Sciatic nerve (tissue), 2 donors: ENCODE data around the gene SAMD11. TPM values are rescaled to one million over a fixed set of nuclear protein-coding genes. Genes with fewer than 3 reads are reported as not detected.

Experiments
- ATAC-seq: fragments of 200-7000 bp; cut with Tn5 transposase; one replicate; pipeline ENCODE4 v1.9.1; 2020; ENCODE audit warnings: mild to moderate bottlenecking, moderate library complexity
- DNase-seq: peaks from one replicate; pipeline ENCODE4 v3.0.0-alpha.2; 2020; ENCODE audit warnings: low spot score
- intact Hi-C: fragments of 100-400 bp; cut with DNase I; formaldehyde crosslinking; loops from one replicate; pipeline ENCODE4 v1.14.2; 2022
- total RNA-seq: library from RNA; stranded (reverse); fragmentation: NEBNext Ultra II Directional; extraction: Animal tissue kit (Norgen Biotek cat#: 25700); gene quantifications from one replicate; pipeline ENCODE4 v1.2.1, GENCODE V29; 2021
- donor health status: DM: no; HTN: no; CAD: no.
- donor health status: DM: no; HTN: no; CAD: no.

SAMD11 gene
- total RNA-seq, 1 donor from 2014 or later: 6.4 TPM

DNA sequence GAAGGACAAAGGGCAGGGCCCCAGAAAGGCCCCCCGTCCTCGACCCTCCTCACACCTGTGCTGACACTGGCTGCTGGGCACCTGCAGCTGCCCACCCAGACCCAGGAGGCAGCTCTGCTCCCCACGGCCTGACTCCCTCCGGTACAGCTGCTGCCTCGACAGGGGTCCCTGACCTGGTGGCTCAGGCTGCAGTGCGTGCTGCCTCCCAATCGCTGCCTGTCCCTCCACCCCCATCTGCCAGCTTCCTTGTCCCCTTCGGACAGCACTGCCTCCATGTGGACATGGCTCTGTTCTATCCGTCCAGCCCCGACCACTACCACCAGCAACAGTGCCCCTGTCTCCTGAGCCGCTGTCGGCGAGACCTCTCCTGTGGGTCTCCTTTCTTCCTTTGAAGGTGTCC, 31.2 kb downstream of the SAMD11 start:
- intact Hi-C loops: no loop called here
- ATAC-seq (no peak), DNase-seq (no peak)

DNA sequence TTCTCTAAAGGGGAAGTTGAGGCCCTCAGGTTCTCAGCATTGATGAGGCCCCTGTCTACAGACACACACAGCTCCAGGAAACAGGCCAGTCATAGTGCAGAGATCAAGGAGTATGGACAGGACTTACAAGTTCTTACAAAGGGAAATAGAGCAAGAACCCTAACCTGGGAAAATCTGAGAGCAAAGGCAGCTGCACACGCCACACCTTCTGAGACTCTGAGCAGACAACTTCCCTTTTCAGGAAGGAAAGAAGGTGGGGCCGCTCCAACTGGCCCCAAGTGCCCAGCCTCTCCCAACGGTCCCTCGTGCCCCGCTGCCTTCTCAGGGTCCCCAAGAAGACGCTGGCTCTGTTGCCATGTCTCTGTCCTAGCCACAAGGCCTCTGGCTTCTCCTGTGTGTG, 31.8 kb downstream of the SAMD11 start:
- ATAC-seq (no peak), DNase-seq (no peak)
- intact Hi-C loops: no loop called here

DNA sequence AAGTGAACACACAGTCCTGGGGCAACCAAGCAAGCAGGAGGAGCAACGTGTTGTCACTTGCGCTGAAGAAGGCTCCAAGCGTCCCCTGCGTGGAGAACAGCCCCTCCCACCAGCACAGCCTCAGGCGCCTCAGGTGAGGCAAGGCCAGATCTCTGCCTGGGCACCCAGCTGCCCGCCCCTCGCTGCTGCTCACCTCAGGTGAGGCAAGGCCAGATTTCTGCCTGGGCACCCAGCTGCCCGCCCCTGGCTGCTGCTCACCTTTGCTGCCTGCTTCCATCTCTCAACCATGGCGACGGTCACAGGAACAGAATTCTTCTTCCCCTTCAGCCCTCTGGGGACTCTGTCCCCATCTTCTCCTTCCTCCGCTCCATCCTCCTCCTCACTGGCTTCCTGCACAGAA, 32.9 kb downstream of the SAMD11 start:
- ATAC-seq: no peak
- intact Hi-C loops: no loop called here
- DNase-seq: no peak

DNA sequence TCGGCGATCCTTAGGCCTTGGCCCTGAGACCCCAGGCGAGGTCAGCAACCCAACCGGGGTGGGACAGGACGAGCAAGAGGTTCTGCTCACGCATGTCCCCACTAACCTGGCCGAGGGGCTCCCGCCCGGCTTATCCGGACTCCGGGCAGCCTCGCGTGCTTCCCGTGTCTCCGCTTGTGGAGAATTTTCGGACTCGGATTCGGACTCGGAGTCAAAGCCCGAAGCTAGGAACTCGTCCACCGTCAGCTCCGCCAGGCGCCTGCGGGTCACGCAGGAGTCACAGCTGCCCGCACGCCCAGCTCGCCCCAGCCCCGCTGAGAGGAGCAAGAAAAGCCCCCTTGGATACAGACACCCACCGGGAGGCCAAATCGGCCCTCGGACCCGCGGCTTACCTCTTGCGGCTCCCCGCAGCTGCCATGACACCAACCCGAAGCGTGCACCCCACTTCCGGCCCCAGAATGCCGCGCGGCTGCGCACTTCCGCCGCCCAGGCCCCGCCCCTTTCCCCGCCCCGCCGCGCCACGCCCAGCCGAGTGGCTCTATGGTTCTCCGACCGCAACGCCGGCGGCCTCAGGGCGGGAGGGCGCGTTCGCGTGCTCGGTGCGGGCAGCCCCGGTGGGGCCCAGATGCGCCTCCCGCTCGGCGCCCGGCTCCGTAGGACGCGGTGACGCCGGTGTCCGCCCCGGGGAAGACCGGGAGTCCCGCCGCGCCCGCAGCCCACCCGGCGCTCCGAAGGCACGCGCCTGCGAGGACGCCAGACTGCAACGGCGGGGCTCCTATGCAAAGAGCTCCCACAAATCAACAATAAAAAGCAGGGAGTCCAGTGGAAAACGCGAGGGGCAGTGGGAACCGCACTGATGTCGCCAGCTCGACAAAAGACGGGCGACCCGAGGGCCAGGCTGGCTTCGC, 35.4 kb downstream of the SAMD11 start, which contains the start of gene NOC2L:
Gene NOC2L, minus strand, starts transcription at position 434 of the 908 bp plus-strand sequence. Its CDS starts 16 bp downstream, at position 418.
- peak; percentile 97 for ATAC-seq
- intact Hi-C loops: no loop called here

DNA sequence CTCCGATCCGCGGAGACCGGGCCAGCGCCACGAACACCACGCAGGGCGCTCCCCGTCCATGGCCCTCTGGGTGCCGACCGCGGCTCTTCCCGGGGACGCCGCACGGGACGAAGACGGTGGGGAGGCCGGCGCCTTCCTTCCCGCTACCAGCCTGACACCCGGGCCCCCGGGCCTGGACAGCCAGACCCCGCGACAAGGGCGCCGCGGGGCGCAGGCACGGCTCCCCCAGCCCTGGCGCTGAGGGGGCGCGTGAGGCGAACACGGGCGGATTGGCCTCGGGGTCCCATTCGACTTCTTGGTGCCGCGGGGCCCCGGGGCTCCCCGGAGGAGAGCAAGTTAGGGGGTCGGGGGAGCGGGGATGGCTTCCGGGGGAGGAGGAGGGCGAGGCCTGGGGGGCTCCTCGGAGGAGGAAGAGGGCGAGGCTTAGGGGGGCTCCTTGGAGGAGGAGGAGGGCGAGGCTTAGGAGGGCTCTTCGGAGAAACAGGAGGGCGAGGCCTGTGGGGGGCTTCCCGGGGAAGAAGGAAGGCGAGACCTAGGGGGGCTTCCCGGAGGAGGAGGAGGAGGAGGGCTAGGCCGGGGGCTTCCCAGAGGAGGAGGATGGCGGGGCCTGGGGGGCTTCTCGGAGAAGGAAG, 36.1 kb downstream of the SAMD11 start:
- DNase-seq (no peak), ATAC-seq (no peak)
- intact Hi-C loops: no loop called here

More for the DNA sequence above, 35.4 kb downstream of the SAMD11 start, which contains the start of gene NOC2L:
- peak; percentile 97 for DNase-seq

DNA sequence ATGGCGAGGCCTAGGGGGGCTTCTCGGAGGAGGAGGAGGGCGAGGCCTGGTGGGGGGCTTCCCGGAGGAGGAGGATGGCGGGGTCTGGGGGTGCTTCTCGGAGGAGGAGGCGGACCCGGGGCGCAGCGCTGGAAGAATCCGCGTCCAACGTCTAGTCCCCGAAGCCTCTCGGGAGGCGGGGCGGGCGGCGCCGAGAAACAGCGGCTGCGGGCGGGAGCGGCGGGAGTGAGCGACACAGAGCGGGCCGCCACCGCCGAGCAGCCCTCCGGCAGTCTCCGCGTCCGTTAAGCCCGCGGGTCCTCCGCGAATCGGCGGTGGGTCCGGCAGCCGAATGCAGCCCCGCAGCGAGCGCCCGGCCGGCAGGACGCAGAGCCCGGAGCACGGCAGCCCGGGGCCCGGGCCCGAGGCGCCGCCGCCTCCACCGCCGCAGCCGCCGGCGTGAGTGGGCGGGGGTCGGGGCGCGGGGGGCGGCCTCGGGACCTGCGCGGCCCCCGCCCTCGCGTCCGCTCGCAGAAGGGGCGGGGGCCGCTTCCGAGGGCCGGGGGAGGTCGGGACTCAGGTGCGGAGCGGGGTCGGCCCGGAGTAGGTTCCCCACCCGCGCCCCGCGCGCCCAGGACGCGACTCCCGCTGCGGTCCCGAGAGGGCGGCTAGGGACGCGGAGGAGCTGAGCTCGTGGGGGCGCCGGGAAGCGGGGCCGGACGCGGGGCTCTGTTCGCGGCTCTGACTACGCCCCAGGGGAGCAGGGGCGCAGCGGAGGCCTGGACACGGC, 36.8 kb downstream of the SAMD11 start, which contains the start of gene KLHL17:
Gene KLHL17, plus strand, starts transcription at position 222 of the 769 bp plus-strand sequence. Its CDS starts 110 bp downstream, at position 332.
- DNase-seq (peak; percentile 85), ATAC-seq (peak; percentile 35)
- intact Hi-C loops: no loop called here

DNA sequence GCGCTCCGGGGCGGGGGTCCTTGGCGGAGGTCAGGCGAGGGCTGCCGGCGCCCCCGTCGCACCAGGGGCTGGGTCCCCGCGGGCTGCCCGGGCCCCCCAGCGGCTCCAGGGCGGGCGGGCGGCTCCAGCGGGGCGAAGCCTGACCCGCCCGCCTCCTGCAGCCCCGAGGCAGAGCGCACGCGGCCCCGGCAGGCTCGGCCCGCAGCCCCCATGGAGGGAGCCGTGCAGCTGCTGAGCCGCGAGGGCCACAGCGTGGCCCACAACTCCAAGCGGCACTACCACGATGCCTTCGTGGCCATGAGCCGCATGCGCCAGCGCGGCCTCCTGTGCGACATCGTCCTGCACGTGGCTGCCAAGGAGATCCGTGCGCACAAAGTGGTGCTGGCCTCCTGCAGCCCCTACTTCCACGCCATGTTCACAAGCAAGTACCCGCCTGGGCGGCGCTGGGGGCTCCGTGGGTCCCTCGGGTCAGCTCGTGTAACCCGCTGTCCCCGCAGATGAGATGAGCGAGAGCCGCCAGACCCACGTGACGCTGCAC, 37.5 kb downstream of the SAMD11 start:
- no peak for DNase-seq
- no peak for ATAC-seq
- intact Hi-C loops: no loop called here

DNA sequence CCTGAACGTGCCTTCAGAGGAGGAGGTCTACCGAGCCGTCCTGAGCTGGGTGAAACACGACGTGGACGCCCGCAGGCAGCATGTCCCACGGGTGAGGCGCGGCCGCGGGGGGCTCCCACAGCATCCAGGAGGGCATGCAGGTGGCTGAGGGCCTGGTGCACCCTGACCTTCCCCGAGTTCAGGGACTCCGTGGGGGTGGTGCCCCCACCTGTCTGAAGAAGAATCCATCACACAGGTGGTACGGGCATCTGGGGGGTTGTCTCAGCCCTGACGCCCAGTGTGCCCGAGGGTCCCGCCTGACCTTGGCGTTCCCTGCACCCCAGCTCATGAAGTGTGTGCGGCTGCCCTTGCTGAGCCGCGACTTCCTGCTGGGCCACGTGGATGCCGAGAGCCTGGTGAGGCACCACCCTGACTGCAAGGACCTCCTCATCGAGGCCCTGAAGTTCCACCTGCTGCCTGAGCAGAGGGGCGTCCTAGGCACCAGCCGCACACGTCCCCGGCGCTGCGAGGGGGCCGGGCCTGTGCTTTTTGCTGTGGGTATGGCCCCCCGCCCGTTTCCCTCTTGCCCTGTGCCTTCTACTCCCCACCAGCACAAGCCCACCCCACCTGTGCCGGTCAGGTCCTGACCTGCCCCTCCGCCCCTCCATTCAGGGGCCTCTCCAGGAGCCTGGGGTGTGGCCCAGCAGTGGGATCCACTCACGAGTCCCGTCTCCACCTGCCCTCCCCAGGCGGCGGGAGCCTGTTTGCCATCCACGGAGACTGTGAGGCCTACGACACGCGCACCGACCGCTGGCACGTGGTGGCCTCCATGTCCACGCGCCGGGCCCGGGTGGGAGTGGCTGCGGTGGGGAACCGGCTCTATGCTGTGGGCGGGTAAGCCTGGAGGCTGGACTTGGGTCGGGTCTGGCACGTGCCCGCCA, 38.9 kb downstream of the SAMD11 start:
- ATAC-seq (no peak), DNase-seq (no peak)
- intact Hi-C loops: no loop called here

DNA sequence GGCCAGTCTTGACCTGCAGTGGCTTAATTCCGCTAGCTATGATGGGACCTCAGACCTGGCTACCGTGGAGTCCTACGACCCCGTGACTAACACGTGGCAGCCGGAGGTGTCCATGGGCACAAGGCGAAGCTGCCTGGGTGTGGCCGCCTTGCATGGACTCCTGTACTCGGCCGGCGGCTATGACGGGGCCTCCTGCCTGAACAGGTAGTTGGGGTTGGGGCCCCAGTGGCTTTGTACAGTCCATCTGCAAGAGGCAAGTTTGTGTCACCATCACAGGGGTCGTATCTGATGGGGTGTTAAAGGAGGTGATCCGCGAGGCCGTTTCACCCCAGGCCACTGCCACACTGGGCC, 39.6 kb downstream of the SAMD11 start:
- no peak for DNase-seq
- intact Hi-C loops: no loop called here
- ATAC-seq: no peak

DNA sequence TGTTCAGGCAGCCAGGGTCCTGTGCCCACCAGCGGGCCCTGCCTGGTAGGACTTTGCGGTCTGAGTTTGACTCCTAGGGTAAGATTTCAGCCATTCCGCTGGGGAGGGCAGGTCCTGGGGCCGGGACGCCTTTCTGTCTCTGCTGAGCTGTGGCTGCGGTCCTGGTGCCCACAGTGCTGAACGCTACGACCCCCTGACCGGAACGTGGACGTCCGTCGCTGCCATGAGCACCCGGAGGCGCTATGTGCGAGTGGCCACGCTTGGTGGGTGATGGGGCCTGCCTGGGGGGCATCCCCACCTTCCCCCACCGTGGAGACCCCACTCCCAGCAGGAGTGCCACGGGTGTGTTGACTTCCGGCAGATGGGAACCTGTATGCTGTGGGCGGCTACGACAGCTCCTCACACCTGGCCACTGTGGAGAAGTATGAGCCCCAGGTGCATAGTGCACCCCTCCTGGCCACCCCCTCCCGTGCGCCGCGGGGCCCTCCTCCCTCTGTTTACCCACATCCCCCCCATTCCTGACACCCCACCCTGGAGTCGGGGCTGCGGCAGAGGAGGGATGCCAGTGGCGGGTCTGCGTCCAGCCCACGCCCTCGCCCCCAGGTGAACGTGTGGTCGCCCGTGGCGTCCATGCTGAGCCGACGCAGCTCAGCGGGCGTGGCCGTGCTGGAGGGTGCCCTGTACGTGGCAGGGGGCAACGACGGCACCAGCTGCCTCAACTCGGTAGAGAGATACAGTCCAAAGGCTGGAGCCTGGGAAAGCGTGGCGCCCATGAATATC, 40.2 kb downstream of the SAMD11 start:
- DNase-seq (no peak), ATAC-seq (no peak)
- intact Hi-C loops: no loop called here

DNA sequence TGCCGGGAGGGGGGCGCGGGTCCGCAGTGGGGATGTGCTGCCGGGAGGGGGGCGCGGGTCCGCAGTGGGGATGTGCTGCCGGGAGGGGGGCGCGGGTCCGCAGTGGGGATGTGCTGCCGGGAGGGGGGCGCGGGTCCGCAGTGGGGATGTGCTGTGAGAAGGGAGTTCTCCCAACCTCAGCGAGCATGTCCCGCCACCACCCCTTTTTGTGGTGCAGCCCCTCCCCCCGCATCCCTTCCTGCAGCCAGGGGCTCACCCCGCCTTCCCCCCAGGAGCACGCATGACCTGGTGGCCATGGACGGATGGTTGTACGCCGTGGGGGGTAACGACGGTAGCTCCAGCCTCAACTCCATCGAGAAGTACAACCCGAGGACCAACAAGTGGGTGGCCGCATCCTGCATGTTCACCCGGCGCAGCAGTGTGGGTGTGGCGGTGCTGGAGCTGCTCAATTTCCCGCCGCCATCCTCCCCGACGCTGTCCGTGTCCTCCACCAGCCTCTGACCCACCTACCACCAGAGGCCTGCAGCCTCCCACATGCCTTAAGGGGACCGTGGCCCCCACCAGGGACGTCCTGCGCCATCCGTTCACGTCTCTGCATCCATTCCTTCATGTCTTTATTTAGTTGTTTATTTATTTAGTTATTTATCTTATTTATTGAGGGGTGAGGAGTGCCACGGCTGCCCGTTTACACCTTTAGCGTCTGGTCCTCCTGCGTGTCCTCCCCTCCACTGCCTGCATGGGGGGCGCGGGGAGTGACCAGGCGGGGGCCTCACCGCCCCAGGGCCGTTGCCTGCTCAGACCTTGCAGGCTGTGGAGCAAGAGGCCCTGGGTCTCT, 41.2 kb downstream of the SAMD11 start:
- intact Hi-C loops: no loop called here
- ATAC-seq: no peak
- DNase-seq: no peak

DNA sequence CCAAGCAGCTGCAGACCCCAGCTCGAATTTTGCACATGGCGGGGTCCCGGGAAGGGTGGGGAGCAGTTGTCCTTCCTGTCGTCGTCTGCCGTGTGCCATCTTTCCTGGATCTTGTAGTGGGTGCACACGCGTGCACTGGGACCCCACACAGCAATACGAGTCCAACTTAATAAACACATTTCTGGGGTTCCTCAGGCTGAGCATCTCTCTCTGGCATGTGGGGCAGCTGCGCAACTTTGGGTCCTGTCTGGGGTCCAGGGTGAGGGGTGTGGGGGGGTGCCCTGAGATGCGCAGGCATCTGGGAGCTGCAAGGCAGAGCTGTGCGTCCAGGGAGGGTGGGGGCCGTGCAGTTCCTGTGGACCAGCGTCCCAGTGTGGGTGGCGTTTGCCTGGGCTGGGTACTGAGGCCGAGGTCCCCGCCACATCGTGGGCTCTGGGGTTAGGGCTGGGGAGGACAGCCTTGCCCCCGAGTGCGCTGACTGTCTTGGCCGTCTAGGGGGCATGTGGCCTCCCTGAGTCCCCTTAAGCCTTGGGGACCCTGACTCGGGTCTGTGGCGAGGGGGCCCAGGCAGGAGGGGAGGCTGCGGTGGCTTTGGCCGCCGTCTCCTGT, 41.9 kb downstream of the SAMD11 start:
- no peak for ATAC-seq
- intact Hi-C loops: no loop called here
- no peak for DNase-seq

DNA sequence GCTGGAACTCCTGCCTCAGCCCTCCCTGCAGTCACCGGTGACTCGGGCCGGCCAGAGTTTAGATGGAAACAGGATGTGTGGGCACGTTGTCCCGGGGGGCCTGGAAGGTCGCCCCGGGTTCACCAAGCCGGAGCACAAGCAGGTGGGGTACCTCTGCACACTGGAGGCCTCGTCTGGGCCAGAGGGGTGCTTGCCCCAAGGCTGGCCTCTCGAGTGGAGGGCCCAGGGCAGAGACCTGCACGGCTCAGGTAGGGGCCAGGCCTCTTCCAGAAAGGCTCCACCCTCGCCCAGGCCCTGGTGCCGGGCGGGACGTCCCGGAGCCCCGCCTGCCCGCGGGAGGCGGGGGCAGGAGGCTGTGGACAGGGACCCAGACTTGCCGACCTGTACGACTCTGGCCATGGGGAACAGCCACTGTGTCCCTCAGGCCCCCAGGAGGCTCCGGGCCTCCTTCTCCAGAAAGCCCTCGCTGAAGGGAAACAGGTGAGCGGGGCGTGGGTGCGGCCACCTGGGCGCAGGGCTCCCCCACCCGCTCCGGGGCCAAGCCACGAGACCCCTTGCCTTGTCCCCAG, 42.5 kb downstream of the SAMD11 start, which contains the start of gene PLEKHN1:
Gene PLEKHN1, plus strand, starts transcription at position 348 of the 569 bp plus-strand sequence. Its CDS starts 50 bp downstream, at position 398.
- DNase-seq (no peak), ATAC-seq (no peak)
- intact Hi-C loops: no loop called here

DNA sequence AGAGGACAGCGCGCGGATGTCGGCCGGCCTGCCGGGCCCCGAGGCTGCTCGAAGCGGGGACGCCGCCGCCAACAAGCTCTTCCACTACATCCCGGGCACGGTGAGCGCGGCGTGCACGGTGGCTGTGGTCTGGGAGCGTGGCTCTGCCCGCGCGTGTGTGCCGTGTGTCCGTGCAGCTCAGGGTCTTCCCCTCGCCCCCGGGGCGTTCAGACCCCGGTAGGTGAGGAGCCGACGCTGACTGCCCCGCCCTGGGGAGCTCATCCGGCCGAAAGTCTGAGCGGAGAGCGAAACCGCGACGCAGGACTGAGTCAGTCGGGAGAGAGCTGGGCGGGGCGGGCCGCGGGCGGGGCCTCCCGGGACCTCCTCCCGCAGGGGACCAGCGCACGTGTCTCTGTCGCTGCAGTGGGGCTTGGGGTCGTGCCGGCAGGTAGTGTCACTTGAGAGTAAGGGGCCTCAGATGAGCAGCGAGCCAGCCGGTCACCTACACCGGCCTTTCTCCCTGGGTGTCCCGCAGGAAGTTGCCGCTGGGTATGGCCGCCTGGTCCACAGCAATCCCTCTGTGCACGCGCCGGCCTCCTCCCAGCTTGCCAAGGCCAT, 43.1 kb downstream of the SAMD11 start:
- intact Hi-C loops: no loop called here
- ATAC-seq: peak; percentile 59
- DNase-seq: no peak
